GM20000 (cell line): ENCODE results near the gene ADAMTSL5.

Experiments
- DNase-seq: peaks from one replicate; pipeline ENCODE4 v3.0.0; 2012; ENCODE audit warnings: low spot score
- TF ChIP-seq, protein P1 (sequence below): IDR thresholded peaks from 2 replicates; pipeline ENCODE4 v1.5.1; 2012; ENCODE audit warnings: mild to moderate bottlenecking, control low read depth; ENCODE audit errors: extremely low read depth, missing control alignments

ADAMTSL5 gene, protein sequence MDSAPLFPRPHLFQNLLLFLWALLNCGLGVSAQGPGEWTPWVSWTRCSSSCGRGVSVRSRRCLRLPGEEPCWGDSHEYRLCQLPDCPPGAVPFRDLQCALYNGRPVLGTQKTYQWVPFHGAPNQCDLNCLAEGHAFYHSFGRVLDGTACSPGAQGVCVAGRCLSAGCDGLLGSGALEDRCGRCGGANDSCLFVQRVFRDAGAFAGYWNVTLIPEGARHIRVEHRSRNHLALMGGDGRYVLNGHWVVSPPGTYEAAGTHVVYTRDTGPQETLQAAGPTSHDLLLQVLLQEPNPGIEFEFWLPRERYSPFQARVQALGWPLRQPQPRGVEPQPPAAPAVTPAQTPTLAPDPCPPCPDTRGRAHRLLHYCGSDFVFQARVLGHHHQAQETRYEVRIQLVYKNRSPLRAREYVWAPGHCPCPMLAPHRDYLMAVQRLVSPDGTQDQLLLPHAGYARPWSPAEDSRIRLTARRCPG

GRCh38 chr19:1512671-1513498 lies at the start of gene ADAMTSL5:
Gene ADAMTSL5 (minus strand): TSS chr19:1513019. CDS start chr19:1510943, 2,076 bp downstream.
- DNase-seq = peak; percentile 93

GRCh38 chr19:1561236-1561842 lies 48.5 kb upstream of the ADAMTSL5 start:
- no peak for DNase-seq
- TF ChIP-seq, protein P1, sequence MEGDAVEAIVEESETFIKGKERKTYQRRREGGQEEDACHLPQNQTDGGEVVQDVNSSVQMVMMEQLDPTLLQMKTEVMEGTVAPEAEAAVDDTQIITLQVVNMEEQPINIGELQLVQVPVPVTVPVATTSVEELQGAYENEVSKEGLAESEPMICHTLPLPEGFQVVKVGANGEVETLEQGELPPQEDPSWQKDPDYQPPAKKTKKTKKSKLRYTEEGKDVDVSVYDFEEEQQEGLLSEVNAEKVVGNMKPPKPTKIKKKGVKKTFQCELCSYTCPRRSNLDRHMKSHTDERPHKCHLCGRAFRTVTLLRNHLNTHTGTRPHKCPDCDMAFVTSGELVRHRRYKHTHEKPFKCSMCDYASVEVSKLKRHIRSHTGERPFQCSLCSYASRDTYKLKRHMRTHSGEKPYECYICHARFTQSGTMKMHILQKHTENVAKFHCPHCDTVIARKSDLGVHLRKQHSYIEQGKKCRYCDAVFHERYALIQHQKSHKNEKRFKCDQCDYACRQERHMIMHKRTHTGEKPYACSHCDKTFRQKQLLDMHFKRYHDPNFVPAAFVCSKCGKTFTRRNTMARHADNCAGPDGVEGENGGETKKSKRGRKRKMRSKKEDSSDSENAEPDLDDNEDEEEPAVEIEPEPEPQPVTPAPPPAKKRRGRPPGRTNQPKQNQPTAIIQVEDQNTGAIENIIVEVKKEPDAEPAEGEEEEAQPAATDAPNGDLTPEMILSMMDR = no peak

More at GRCh38 chr19:1512671-1513498, at the start of gene ADAMTSL5:
- TF ChIP-seq, protein P1 = peak; percentile 55

DNA sequence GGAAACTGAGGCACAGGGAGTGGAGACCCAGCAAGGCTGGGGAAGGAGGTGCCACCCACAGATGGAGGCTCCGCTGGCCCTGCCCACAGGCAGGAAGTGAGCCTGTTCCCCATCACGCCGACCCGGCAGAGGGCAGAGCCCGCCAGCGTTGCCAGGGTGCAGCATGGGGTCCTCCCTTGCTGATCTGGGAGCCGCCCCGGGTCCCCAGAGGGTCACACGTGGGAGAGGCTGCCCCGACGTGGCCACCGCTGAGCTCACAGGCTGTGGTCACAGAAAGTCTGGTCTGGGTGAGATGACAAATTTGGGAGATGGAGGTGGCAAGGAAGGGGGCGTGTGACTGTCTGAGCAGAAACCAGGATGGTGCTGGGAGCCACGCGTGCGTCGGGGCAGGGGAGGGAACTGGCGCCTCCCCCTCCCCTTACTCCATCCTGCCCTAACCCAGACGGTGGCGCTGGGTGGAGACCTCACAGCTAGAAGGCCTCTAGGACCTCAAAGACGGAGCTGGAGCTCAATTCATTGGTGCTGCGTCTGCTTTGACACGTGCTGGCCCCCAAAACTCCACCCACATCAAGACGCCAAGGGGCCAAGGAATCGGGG lies 47.6 kb upstream of the ADAMTSL5 start:
- no peak for DNase-seq
- TF ChIP-seq, protein P1 = no peak

- DNase-seq = no peak
- TF ChIP-seq, protein P1 = no peak
These were observed 45.7 kb upstream of the ADAMTSL5 start for GRCh38 chr19:1558552-1558951.

DNA sequence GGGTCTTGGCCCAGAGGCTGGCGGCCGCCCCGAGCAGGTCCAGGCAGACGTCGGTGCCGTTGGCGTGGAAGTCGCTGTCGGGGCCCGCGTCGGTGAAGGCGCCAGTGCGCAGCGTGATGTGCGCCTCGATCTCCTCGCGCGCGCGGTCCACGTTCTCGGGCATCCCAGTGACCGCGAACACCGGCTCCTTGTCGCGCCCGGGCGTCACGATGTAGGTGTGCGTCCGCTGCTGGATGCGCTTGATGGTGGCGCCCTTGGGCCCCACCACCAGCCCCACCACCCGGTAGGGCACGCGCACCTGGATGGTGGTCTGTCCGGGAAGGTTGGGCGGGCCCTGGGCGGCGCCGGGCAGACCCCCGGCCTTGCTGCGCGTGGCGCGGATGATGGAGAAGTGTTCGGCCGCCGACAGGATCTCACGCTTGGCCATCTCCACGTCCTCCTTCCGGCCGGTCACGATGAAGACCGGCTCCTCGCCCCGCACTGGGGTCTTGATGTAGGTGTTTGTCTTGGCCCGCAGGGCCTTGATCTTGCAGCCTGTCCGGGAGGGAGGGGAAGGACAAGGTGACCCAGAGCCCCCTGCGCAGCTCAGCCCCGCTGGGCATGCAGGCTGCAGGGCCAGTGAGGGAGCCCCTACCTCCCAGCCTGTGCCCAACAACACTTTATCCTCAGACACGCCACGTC lies 43.7 kb upstream of the ADAMTSL5 start:
- TF ChIP-seq, protein P1 = no peak
- DNase-seq = no peak

- no peak for DNase-seq
- TF ChIP-seq, protein P1 = no peak
These were observed 42.9 kb upstream of the ADAMTSL5 start for GRCh38 chr19:1555487-1556389.
